WTC11 (cell line): ENCODE measurements around the gene ZDHHC17. TPM values are rescaled to one million over a fixed set of nuclear protein-coding genes. Genes with fewer than 3 reads are reported as not detected.
A peak's percentile ranks its signal among the peaks of the same experiment; 100 is the strongest.

Experiments used
- ATAC-seq: fragments of 200-7000 bp; cut with Tn5 transposase; 2 replicates; pipeline ENCODE4 v1.10.0; 2021; ENCODE audit warnings: mild to moderate bottlenecking, moderate library complexity
- CTCF ChIA-PET: fragments of 300-600 bp; sonication (Branson Sonifier 250); formaldehyde crosslinking; loops from one replicate; lab custom pipeline; 2021; ENCODE audit warnings: antibody characterized with exemption; lab: Charles Lee
- POLR2A ChIA-PET: fragments of 350-600 bp; sonication (Branson Sonifier 250); formaldehyde crosslinking; loops from one replicate; lab custom pipeline; 2021; ENCODE audit warnings: antibody characterized with exemption; lab: Charles Lee
- DNase-seq: peaks from one replicate; pipeline ENCODE4 v3.0.0; 2021; ENCODE audit warnings: low spot score
- H3K27ac Mint-ChIP-seq: 2 replicates; pipeline ENCODE4 v1.8.0; 2021; ENCODE audit warnings: mixed read lengths
- H3K27me3 Mint-ChIP-seq: 2 replicates; pipeline ENCODE4 v1.8.0; 2021; ENCODE audit warnings: low read depth, mild to moderate bottlenecking, moderate library complexity, mixed read lengths
- H3K36me3 Mint-ChIP-seq: 2 replicates; pipeline ENCODE4 v1.8.0; 2021; ENCODE audit warnings: mixed read lengths
- H3K4me1 Mint-ChIP-seq: 2 replicates; pipeline ENCODE4 v1.8.0; 2022; ENCODE audit warnings: mixed read lengths
- H3K4me3 Mint-ChIP-seq: 2 replicates; pipeline ENCODE4 v1.8.0; 2021; ENCODE audit warnings: mild to moderate bottlenecking, moderate library complexity, mixed read lengths
- H3K9me3 Mint-ChIP-seq: 2 replicates; pipeline ENCODE4 v1.8.0; 2021; ENCODE audit warnings: mixed read lengths
- FOXJ3 ChIP-seq: sonication (generic); formaldehyde crosslinking; IDR thresholded peaks from 2 replicates; pipeline ENCODE4 v1.9.0; 2021; ENCODE audit warnings: missing genetic modification reagents, mild to moderate bottlenecking, borderline replicate concordance
- NFATC4 ChIP-seq: fragments of 250-450 bp; sonication (Bioruptor Pico); IDR thresholded peaks from 2 replicates; pipeline ENCODE4 v1.9.0; 2021; ENCODE audit warnings: mild to moderate bottlenecking
- PREB ChIP-seq: sonication (generic); formaldehyde crosslinking; IDR thresholded peaks from 2 replicates; pipeline ENCODE4 v1.8.1; 2022; ENCODE audit warnings: mild to moderate bottlenecking, missing genetic modification reagents, moderate library complexity, borderline replicate concordance
- RORB ChIP-seq: fragments of 250-450 bp; sonication (Bioruptor Pico); IDR thresholded peaks from 2 replicates; pipeline ENCODE4 v1.9.0; 2021; ENCODE audit warnings: mild to moderate bottlenecking
- SMAD3 ChIP-seq: sonication (generic); formaldehyde crosslinking; IDR thresholded peaks from 2 replicates; pipeline ENCODE4 v1.8.0; 2022; ENCODE audit warnings: missing genetic modification reagents, mild to moderate bottlenecking, borderline replicate concordance
- TCF7 ChIP-seq: sonication (generic); formaldehyde crosslinking; IDR thresholded peaks from 2 replicates; pipeline ENCODE4 v1.8.0; 2022; ENCODE audit warnings: mild to moderate bottlenecking, low read depth, missing genetic modification reagents, moderate library complexity
- TP53 ChIP-seq: sonication (generic); formaldehyde crosslinking; IDR thresholded peaks from 2 replicates; pipeline ENCODE4 v1.8.1; 2023; ENCODE audit warnings: mild to moderate bottlenecking, missing genetic modification reagents
- USF1 ChIP-seq: sonication (generic); formaldehyde crosslinking; IDR thresholded peaks from 2 replicates; pipeline ENCODE4 v1.8.0; 2022; ENCODE audit warnings: mild to moderate bottlenecking, missing genetic modification reagents
- USF2 ChIP-seq: sonication (generic); formaldehyde crosslinking; IDR thresholded peaks from 2 replicates; pipeline ENCODE4 v1.8.1; 2023; ENCODE audit warnings: mild to moderate bottlenecking, missing genetic modification reagents, moderate library complexity
- ZBTB43 ChIP-seq: sonication (generic); formaldehyde crosslinking; IDR thresholded peaks from 2 replicates; pipeline ENCODE4 v1.8.1; 2023; ENCODE audit warnings: mild to moderate bottlenecking, missing genetic modification reagents
- total RNA-seq: library from RNA; stranded (reverse); gene quantifications from 3 replicates; pipeline ENCODE4 v1.2.3, GENCODE V29; 2021
- TF ChIP-seq, protein P1 (sequence below): sonication (generic); formaldehyde crosslinking; IDR thresholded peaks from 2 replicates; pipeline ENCODE4 v1.8.1; 2023; ENCODE audit warnings: mild to moderate bottlenecking, missing genetic modification reagents, borderline replicate concordance
- TF ChIP-seq, protein P2 (sequence below): sonication (generic); formaldehyde crosslinking; IDR thresholded peaks from 2 replicates; pipeline ENCODE4 v1.8.0; 2022; ENCODE audit warnings: mild to moderate bottlenecking, missing genetic modification reagents
- TF ChIP-seq, protein P3 (sequence below): sonication (generic); formaldehyde crosslinking; IDR thresholded peaks from 2 replicates; pipeline ENCODE4 v1.8.1; 2022; ENCODE audit warnings: low read depth, missing genetic modification reagents, borderline replicate concordance
- TF ChIP-seq, protein P4 (sequence below): fragments of 250-450 bp; sonication (Bioruptor Pico); IDR thresholded peaks from 2 replicates; pipeline ENCODE4 v1.8.0; 2021; ENCODE audit warnings: mild to moderate bottlenecking
- TF ChIP-seq, protein P5 (sequence below): sonication (generic); formaldehyde crosslinking; conservative IDR thresholded peaks from 2 replicates; pipeline ENCODE4 v1.8.1; 2023; ENCODE audit warnings: mild to moderate bottlenecking, low read depth, missing genetic modification reagents, moderate library complexity

Gene ZDHHC17
- total RNA-seq, 1 experiment from 2014 or later = 30.7 TPM

DNA sequence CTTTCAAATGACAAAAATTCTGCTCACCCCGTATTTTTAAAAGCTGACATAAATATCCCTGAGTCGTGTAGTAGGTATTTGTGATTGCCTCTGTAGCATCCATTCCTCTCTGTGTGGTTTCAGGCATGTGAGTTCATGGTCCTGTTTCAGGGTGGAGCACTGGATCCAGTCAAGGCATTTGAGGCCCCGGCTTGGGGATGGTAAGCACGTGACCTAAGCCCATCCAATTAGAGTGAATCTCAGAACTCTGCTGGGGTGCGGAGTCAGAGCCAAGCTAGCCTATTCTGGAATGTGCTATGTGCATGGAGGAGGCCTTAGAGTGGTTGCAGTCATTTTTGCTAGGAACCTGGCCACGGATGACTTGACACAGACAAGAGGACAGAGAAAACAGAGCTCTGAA lies 119.2 kb downstream of the ZDHHC17 start:
- no peak for ATAC-seq
- H3K27ac Mint-ChIP-seq = no peak overlapping the region
- no peak for DNase-seq

GRCh38 chr12:76883811-76884210 lies 119.9 kb downstream of the ZDHHC17 start:
- Mint-ChIP-seq H3K9me3 (no peaks in the 10 kb centered on the region), H3K27me3 (no peaks in the 10 kb centered on the region), H3K4me3 (no peak overlapping the region), H3K36me3 (no peaks in the 10 kb centered on the region), H3K4me1 (peaks cover 15% of the 10 kb centered on the region), H3K27ac (no peak overlapping the region)
- no peak for DNase-seq
- POLR2A ChIA-PET = no interaction called here
- no peak for ATAC-seq
- CTCF ChIA-PET = interaction anchor here (2.8 kb wide), 1 partner anchor 127 kb away, joined by 15 read pairs; no protein-coding TSS in a partner anchor
- TF ChIP-seq SMAD3 = no peak
- TF ChIP-seq ZBTB43 (CRISPR knock-in tag) = no peak
- no peak for TF ChIP-seq NFATC4 (CRISPR knock-in tag)
- TF ChIP-seq, protein P1, sequence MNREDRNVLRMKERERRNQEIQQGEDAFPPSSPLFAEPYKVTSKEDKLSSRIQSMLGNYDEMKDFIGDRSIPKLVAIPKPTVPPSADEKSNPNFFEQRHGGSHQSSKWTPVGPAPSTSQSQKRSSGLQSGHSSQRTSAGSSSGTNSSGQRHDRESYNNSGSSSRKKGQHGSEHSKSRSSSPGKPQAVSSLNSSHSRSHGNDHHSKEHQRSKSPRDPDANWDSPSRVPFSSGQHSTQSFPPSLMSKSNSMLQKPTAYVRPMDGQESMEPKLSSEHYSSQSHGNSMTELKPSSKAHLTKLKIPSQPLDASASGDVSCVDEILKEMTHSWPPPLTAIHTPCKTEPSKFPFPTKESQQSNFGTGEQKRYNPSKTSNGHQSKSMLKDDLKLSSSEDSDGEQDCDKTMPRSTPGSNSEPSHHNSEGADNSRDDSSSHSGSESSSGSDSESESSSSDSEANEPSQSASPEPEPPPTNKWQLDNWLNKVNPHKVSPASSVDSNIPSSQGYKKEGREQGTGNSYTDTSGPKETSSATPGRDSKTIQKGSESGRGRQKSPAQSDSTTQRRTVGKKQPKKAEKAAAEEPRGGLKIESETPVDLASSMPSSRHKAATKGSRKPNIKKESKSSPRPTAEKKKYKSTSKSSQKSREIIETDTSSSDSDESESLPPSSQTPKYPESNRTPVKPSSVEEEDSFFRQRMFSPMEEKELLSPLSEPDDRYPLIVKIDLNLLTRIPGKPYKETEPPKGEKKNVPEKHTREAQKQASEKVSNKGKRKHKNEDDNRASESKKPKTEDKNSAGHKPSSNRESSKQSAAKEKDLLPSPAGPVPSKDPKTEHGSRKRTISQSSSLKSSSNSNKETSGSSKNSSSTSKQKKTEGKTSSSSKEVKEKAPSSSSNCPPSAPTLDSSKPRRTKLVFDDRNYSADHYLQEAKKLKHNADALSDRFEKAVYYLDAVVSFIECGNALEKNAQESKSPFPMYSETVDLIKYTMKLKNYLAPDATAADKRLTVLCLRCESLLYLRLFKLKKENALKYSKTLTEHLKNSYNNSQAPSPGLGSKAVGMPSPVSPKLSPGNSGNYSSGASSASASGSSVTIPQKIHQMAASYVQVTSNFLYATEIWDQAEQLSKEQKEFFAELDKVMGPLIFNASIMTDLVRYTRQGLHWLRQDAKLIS (CRISPR knock-in tag) = no peak
- TF ChIP-seq, protein P2, sequence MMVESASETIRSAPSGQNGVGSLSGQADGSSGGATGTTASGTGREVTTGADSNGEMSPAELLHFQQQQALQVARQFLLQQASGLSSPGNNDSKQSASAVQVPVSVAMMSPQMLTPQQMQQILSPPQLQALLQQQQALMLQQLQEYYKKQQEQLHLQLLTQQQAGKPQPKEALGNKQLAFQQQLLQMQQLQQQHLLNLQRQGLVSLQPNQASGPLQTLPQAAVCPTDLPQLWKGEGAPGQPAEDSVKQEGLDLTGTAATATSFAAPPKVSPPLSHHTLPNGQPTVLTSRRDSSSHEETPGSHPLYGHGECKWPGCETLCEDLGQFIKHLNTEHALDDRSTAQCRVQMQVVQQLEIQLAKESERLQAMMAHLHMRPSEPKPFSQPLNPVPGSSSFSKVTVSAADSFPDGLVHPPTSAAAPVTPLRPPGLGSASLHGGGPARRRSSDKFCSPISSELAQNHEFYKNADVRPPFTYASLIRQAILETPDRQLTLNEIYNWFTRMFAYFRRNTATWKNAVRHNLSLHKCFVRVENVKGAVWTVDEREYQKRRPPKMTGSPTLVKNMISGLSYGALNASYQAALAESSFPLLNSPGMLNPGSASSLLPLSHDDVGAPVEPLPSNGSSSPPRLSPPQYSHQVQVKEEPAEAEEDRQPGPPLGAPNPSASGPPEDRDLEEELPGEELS = no peak
- no peak for TF ChIP-seq RORB (CRISPR knock-in tag)
- TF ChIP-seq, protein P3, sequence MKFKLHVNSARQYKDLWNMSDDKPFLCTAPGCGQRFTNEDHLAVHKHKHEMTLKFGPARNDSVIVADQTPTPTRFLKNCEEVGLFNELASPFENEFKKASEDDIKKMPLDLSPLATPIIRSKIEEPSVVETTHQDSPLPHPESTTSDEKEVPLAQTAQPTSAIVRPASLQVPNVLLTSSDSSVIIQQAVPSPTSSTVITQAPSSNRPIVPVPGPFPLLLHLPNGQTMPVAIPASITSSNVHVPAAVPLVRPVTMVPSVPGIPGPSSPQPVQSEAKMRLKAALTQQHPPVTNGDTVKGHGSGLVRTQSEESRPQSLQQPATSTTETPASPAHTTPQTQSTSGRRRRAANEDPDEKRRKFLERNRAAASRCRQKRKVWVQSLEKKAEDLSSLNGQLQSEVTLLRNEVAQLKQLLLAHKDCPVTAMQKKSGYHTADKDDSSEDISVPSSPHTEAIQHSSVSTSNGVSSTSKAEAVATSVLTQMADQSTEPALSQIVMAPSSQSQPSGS (CRISPR knock-in tag) = no peak
- no peak for TF ChIP-seq PREB
- no peak for TF ChIP-seq FOXJ3 (CRISPR knock-in tag)
- TF ChIP-seq, protein P4, sequence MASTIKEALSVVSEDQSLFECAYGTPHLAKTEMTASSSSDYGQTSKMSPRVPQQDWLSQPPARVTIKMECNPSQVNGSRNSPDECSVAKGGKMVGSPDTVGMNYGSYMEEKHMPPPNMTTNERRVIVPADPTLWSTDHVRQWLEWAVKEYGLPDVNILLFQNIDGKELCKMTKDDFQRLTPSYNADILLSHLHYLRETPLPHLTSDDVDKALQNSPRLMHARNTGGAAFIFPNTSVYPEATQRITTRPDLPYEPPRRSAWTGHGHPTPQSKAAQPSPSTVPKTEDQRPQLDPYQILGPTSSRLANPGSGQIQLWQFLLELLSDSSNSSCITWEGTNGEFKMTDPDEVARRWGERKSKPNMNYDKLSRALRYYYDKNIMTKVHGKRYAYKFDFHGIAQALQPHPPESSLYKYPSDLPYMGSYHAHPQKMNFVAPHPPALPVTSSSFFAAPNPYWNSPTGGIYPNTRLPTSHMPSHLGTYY (CRISPR knock-in tag) = no peak
- TF ChIP-seq TCF7 (CRISPR knock-in tag) = no peak
- TF ChIP-seq TP53 = no peak

More for the DNA sequence above, 119.2 kb downstream of the ZDHHC17 start:
- POLR2A ChIA-PET = no interaction called here
- no peaks in the 10 kb centered on the region for H3K9me3 Mint-ChIP-seq
- no peaks in the 10 kb centered on the region for H3K36me3 Mint-ChIP-seq
- CTCF ChIA-PET = interaction anchor here (2.8 kb wide), 1 partner anchor 127 kb away, joined by 15 read pairs; no protein-coding TSS in a partner anchor
- no peaks in the 10 kb centered on the region for H3K27me3 Mint-ChIP-seq
- peaks cover 11% of the 10 kb centered on the region for H3K4me1 Mint-ChIP-seq
- TF ChIP-seq USF2 (CRISPR knock-in tag) = peak; percentile 38; the same call in 1 of the 2 replicates
- 0 out of 2 replicates have a peak, but pooled peaks have one; percentile 12 for TF ChIP-seq USF1 (CRISPR knock-in tag)
- TF ChIP-seq, protein P5, sequence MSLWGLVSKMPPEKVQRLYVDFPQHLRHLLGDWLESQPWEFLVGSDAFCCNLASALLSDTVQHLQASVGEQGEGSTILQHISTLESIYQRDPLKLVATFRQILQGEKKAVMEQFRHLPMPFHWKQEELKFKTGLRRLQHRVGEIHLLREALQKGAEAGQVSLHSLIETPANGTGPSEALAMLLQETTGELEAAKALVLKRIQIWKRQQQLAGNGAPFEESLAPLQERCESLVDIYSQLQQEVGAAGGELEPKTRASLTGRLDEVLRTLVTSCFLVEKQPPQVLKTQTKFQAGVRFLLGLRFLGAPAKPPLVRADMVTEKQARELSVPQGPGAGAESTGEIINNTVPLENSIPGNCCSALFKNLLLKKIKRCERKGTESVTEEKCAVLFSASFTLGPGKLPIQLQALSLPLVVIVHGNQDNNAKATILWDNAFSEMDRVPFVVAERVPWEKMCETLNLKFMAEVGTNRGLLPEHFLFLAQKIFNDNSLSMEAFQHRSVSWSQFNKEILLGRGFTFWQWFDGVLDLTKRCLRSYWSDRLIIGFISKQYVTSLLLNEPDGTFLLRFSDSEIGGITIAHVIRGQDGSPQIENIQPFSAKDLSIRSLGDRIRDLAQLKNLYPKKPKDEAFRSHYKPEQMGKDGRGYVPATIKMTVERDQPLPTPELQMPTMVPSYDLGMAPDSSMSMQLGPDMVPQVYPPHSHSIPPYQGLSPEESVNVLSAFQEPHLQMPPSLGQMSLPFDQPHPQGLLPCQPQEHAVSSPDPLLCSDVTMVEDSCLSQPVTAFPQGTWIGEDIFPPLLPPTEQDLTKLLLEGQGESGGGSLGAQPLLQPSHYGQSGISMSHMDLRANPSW (CRISPR knock-in tag) = no peak
- TF ChIP-seq, all 79 proteins: peak for 2
- H3K4me3 Mint-ChIP-seq = no peak overlapping the region
